Heart left ventricle (tissue), 13 donors: ENCODE data around the gene IL23A.

Experiments
- CTCF ChIP-seq, 12 donors: fragments of 200-600 bp; sonication (generic) in 4 of 12; IDR thresholded peaks; one replicate each; pipeline versions ENCODE4 v1.5.0 to v1.8.0; 2018 to 2022; ENCODE audit warnings: antibody characterized with exemption in 12 of 12, mild to moderate bottlenecking in 5 of 12
- POLR2A ChIP-seq, 2 donors: fragments of 450-650 bp; IDR thresholded peaks; one replicate each; pipeline ENCODE4 v1.6.1; 2017; ENCODE audit warnings: antibody characterized with exemption in 2 of 2, mild to moderate bottlenecking in 2 of 2, moderate library complexity in 2 of 2
- donor health status: ischemic (EF 13 %, LVEDD 7.1; RV severe dilation, severe dysfunction).
- donor health status: DM: no; HTN: yes; CAD: no.
- donor health status: DM: no; HTN: no; CAD: no.
- donor health status: ischemic (EF 25% LVEDD 6.9; RV normal size, moderate dysfunction).
- donor health status: ischemic (EF 25% LVEDD 5.7; RV mildly dilated, moderate dysfunction).
- donor health status: ischemic (EF 35%, LVEDD 5.7; RV mildly dilated, moderate dysfunction).
- donor health status: nonischemic (EF 11% LVEDD 7.7; RV severe dilation, severe dysfunction).
- donor health status: DM: yes; HTN: yes; CAD: no.
- donor health status: PGD.
- donor health status: ischemic (EF 29% LVEDD 5.4; RV normal size, mild dysfunction).
- donor health status: nonischemic (EF 23%, LVEDD 6.1; RV moderate dilation, normal function).

GRCh38 chr12:56326533-56326932, 12.2 kb upstream of the IL23A start:
- TF ChIP-seq CTCF (IDR thresholded peaks at IDR 0.05) (no peak), POLR2A (IDR thresholded peaks at IDR 0.05) (no peak)
